Cardiac fibroblast (primary cell): ENCODE results near the gene TOB2.

Source experiments
- DNase-seq, 2 donors: peaks; one replicate each; pipeline versions ENCODE4 v3.0.0 to v3.0.0-alpha.2; 2010; ENCODE audit warnings: low read depth in 2 of 2
- H3K4me3 ChIP-seq, 2 donors: replicated peaks in 1 of 2; 1 replicate in 1 of 2; 2 replicates in 1 of 2; pipeline ENCODE4 v1.5.1; 2011; ENCODE audit warnings: low read depth in 2 of 2, low read length in 2 of 2, mild to moderate bottlenecking in 2 of 2, moderate library complexity in 1 of 2
- TF ChIP-seq, protein P1 (sequence below): IDR thresholded peaks from one replicate; pipeline ENCODE4 v1.5.1; 2011; ENCODE audit warnings: low read depth, mild to moderate bottlenecking, low read length, inconsistent platforms

The TOB2 gene

DNA sequence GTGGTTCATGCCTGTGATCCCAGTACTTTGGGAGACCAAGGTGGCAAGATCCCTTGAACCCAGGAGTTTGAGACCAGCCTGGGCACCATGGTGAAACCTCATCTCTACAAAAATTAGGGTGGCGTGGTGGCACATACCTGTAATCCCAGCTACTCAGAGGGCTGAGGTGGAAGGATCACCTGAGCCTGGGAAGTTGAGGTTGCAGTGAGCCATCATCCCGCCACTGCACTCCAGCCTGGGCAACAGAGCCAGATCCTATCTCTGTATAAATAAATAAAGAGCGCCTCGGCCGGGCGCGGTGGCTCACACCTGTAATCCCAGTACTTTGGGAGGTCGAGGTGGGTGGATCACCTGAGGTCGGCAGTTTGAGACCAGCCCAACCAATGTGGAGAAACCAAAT is 27.9 kb downstream of the TOB2 start:
- DNase-seq = no peak
- TF ChIP-seq, protein P1, sequence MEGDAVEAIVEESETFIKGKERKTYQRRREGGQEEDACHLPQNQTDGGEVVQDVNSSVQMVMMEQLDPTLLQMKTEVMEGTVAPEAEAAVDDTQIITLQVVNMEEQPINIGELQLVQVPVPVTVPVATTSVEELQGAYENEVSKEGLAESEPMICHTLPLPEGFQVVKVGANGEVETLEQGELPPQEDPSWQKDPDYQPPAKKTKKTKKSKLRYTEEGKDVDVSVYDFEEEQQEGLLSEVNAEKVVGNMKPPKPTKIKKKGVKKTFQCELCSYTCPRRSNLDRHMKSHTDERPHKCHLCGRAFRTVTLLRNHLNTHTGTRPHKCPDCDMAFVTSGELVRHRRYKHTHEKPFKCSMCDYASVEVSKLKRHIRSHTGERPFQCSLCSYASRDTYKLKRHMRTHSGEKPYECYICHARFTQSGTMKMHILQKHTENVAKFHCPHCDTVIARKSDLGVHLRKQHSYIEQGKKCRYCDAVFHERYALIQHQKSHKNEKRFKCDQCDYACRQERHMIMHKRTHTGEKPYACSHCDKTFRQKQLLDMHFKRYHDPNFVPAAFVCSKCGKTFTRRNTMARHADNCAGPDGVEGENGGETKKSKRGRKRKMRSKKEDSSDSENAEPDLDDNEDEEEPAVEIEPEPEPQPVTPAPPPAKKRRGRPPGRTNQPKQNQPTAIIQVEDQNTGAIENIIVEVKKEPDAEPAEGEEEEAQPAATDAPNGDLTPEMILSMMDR = no peak
- no peak overlapping the region for H3K4me3 ChIP-seq

- H3K4me3 ChIP-seq = no peak overlapping the region
- TF ChIP-seq, protein P1 = no peak
- peak; percentile 19 to 64 for DNase-seq
These were observed 28.8 kb downstream of the TOB2 start for GRCh38 chr22:41417622-41418390.

- DNase-seq = no peak
- TF ChIP-seq, protein P1 = no peak
- H3K4me3 ChIP-seq = no peak overlapping the region
These were observed 31.0 kb downstream of the TOB2 start for GRCh38 chr22:41415554-41415953.

- no peak overlapping the region for H3K4me3 ChIP-seq
- DNase-seq = no peak
- TF ChIP-seq, protein P1 = no peak
These were observed 35.4 kb downstream of the TOB2 start for GRCh38 chr22:41411021-41411851.

GRCh38 chr22:41410311-41410751 is 36.3 kb downstream of the TOB2 start:
- no peak overlapping the region for H3K4me3 ChIP-seq
- no peak for DNase-seq
- TF ChIP-seq, protein P1 = no peak

GRCh38 chr22:41408665-41409064 is 37.9 kb downstream of the TOB2 start:
- H3K4me3 ChIP-seq = no peak overlapping the region
- DNase-seq = no peak
- TF ChIP-seq, protein P1 = no peak
